Mammary epithelial cell (primary cell): Measurements from ENCODE around the gene MAPK1.

Experiments
- CTCF ChIP-seq, 2 donors: IDR thresholded peaks in 1 of 2; conservative IDR thresholded peaks in 1 of 2; 2 replicates each; pipeline ENCODE4 v1.5.1; 2011 to 2012; ENCODE audit warnings: inconsistent platforms in 2 of 2, low read length in 2 of 2, mild to moderate bottlenecking in 2 of 2, control low read depth in 1 of 2, low read depth in 1 of 2; ENCODE audit not compliant: insufficient read depth in 1 of 2; ENCODE audit errors: extremely low read depth in 1 of 2
- EZH2 ChIP-seq: IDR thresholded peaks from 2 replicates; pipeline ENCODE4 v1.6.1; 2012; ENCODE audit warnings: low read length, inconsistent platforms, borderline replicate concordance

DNA sequence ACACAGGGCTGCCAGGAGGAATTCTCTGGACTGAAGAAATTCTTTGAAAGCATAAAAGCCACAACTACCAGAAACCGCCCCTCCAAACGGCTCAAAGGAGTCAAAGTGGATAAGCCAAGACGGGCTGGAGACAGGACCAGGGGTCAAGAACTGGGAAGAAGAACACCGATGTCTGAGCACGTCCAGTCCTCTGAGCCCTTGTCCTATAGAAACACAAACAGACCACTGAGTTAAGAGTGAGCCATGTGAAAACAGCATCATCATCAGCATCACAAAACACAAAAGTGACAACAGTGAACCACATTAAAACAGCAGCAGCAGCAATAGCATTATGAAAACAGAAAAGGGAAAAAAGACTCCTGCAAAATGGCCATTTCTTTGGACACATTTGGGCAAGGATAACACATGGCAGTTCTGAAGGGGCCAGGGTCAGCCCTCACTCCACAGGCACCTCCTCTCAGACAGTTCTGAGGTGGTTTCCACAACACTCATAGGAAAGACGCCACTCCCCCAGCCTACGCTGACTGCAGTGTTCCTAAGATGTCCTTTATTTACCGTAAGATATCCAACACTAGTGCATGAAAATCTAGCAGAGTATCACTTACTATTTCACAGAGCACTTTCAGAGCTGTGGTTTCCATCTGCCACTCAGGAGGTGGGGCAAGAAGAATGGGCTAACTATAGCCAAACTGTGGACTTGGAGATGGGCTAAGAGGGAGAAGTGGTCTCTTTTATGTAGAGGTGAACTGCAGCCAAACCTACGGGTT lies 103.2 kb downstream of the MAPK1 start:
- TF ChIP-seq CTCF (conservative IDR thresholded peaks at IDR 0.05 in 1 of 2, IDR thresholded peaks at IDR 0.05 in 1 of 2; ENCODE audit: extremely low read depth in 1 of 2, insufficient read depth in 1 of 2, low read depth in 1 of 2, low read length in 2 of 2) (no peak), EZH2 (no peak)
